K562 (cell line): Measurements from ENCODE around the gene RASGRP2. TPM values are rescaled to one million over a fixed set of nuclear protein-coding genes. Genes with fewer than 3 reads are reported as not detected.
A peak's percentile ranks its signal among the peaks of the same experiment; 100 is the strongest.

Experiments
- ATAC-seq: fragments of 200-7000 bp; cut with Tn5 transposase; 3 replicates; pipeline ENCODE4 v1.9.1; 2020; ENCODE audit warnings: moderate library complexity
- BruUV-seq: library from RNA; stranded (reverse); fragments of 400-500 nt; replicated peaks from 2 replicates; lab custom pipeline; 2021; lab: Mats Ljungman, UMichigan
- CTCF ChIA-PET: fragments of 300-600 bp; formaldehyde crosslinking; extraction: SDS; loops from one replicate; lab custom pipeline; 2021; ENCODE audit warnings: low intra/inter-chr PET ratio; lab: Yijun Ruan, JAX
- POLR2A ChIA-PET: fragments of 300-600, 350-650 bp; sonication (Branson Sonifier 250); formaldehyde crosslinking; extraction: SDS; loops from one replicate; lab custom pipeline; 2021; ENCODE audit warnings: antibody characterized with exemption, inconsistent platforms; lab: Yijun Ruan, JAX
- DNase-seq, 4 experiments: peaks; one replicate each; pipeline versions ENCODE4 v3.0.0 to v3.0.0-alpha.2; 2011 to 2018; ENCODE audit warnings: low spot score in 3 of 4, mixed read lengths in 3 of 4; ENCODE audit errors: extremely low read depth in 1 of 4
- FAIRE-seq: peaks from 2 replicates; lab custom pipeline; 2011; peaks lifted over from hg19 to GRCh38; lab: Jason Lieb, UNC
- H2AFZ ChIP-seq: 2 replicates; pipeline ENCODE4 v1.6.0; 2011; ENCODE audit warnings: low read depth, low read length, control low read depth, inconsistent platforms
- H3K27ac ChIP-seq: fragments of 200-600 bp; 3 replicates; pipeline ENCODE4 v1.8.0; 2011; ENCODE audit warnings: low read depth, mild to moderate bottlenecking, control low read depth, inconsistent platforms, low read length, moderate library complexity, mixed read lengths; ENCODE audit errors: extremely low read depth
- H3K27me3 ChIP-seq, 2 experiments: fragments of 300-600 bp in 1 of 2; 2 replicates in 1 of 2; 3 replicates in 1 of 2; pipeline versions ENCODE4 v1.6.0 to v1.8.0; 2011; ENCODE audit warnings: inconsistent platforms in 2 of 2, low read length in 2 of 2, mild to moderate bottlenecking in 1 of 2, mixed read lengths in 1 of 2, moderate library complexity in 1 of 2; ENCODE audit not compliant: control insufficient read depth in 2 of 2, insufficient read depth in 2 of 2
- H3K36me3 ChIP-seq: fragments of 300-600 bp; 3 replicates; pipeline ENCODE4 v1.8.0; 2011; ENCODE audit warnings: mild to moderate bottlenecking, low read length, inconsistent platforms; ENCODE audit not compliant: control insufficient read depth, insufficient read depth
- H3K4me1 ChIP-seq, 2 experiments: fragments of 200-600 bp in 1 of 2; replicated peaks in 1 of 2; 2 replicates in 1 of 2; 3 replicates in 1 of 2; pipeline versions ENCODE4 v1.5.1 to v1.8.0; 2011; ENCODE audit warnings: inconsistent platforms in 2 of 2, low read length in 2 of 2, mild to moderate bottlenecking in 1 of 2, mixed read lengths in 1 of 2, moderate library complexity in 1 of 2; ENCODE audit not compliant: control insufficient read depth in 2 of 2, insufficient read depth in 2 of 2
- H3K4me2 ChIP-seq: 2 replicates; pipeline ENCODE4 v1.6.1; 2011; ENCODE audit warnings: low read length, control low read depth, inconsistent platforms, mixed read lengths; ENCODE audit not compliant: insufficient read depth
- H3K4me3 ChIP-seq: fragments of 200-600 bp; sonication (generic), shearing (Covaris generic); 2 replicates; pipeline ENCODE4 v1.5.1; 2016; ENCODE audit warnings: control low read depth, inconsistent platforms
- H3K79me2 ChIP-seq: fragments of 200-600 bp; 3 replicates; pipeline ENCODE4 v1.8.0; 2011; ENCODE audit warnings: low read length, inconsistent platforms; ENCODE audit not compliant: control insufficient read depth, insufficient read depth
- H3K9ac ChIP-seq, 2 experiments: 2 replicates each; pipeline versions ENCODE4 v1.6.0 to v1.6.1; 2011; ENCODE audit warnings: low read depth in 2 of 2, low read length in 2 of 2, control low read depth in 1 of 2, inconsistent platforms in 1 of 2, mild to moderate bottlenecking in 1 of 2, mixed read lengths in 1 of 2; ENCODE audit not compliant: insufficient read depth in 1 of 2
- H3K9me1 ChIP-seq: one replicate; pipeline ENCODE4 v1.6.0; 2011; ENCODE audit warnings: inconsistent platforms, mild to moderate bottlenecking, low read length, moderate library complexity; ENCODE audit not compliant: control insufficient read depth, insufficient read depth
- H3K9me3 ChIP-seq: replicated peaks from 2 replicates; pipeline ENCODE4 v1.5.1; 2011; ENCODE audit warnings: low read depth, low read length, inconsistent platforms; ENCODE audit not compliant: control insufficient read depth, insufficient read depth
- H4K20me1 ChIP-seq: replicated peaks from 2 replicates; pipeline ENCODE4 v1.6.1; 2011; ENCODE audit warnings: low read length, inconsistent platforms, mixed read lengths; ENCODE audit not compliant: control insufficient read depth, insufficient read depth
- ARID2 ChIP-seq: fragments of 450-650 bp; IDR thresholded peaks from 2 replicates; pipeline ENCODE4 v1.6.1; 2017; ENCODE audit warnings: antibody characterized with exemption, mild to moderate bottlenecking
- KDM2B ChIP-seq: fragments of 250-450 bp; sonication (Bioruptor Pico); IDR thresholded peaks from 2 replicates; pipeline ENCODE4 v1.8.0; 2021; ENCODE audit warnings: mild to moderate bottlenecking, moderate library complexity
- PRDM10 ChIP-seq: fragments of 450-650 bp; IDR thresholded peaks from 2 replicates; pipeline ENCODE4 v1.6.1; 2018; ENCODE audit not compliant: partially characterized antibody
- WGBS: fragments of 100-300 bp; shearing (Covaris generic); methylation state at CpG from one replicate; pipeline ENCODE4 v1.1.6; 2016; ENCODE audit warnings: low coverage, mixed read lengths; ENCODE audit not compliant: insufficient coverage; ENCODE audit errors: missing lambda C conversion rate; 5-methylcytosine and 5-hydroxymethylcytosine counted together
- in situ Hi-C: fragments of 300-500 bp; cut with MboI; formaldehyde crosslinking; loops from 4 replicates; pipeline ENCODE4 v1.15.0; 2018; ENCODE audit warnings: inconsistent platforms, mixed read lengths
- intact Hi-C: fragments of 100-400 bp; cut with micrococcal nuclease; formaldehyde crosslinking; loops from 2 replicates; pipeline ENCODE4 v1.14.2; 2022
- polyA plus RNA-seq, 8 experiments: library from polyadenylated mRNA; depleted of rRNA in 4 of 8; stranded (reverse) in 5 of 8; unstranded in 3 of 8; fragments of >200 nt; fragmentation: Nextera tagmentation in 2 of 8; fragmentation: Illumina TruSeq in 1 of 8; extraction: Ambion mirVana in 2 of 8; extraction: Trizol in 1 of 8; gene quantifications; 2 replicates each; pipeline versions ENCODE4 v1.2.1 to v1.2.3, GENCODE V29; 2011 to 2014; ENCODE audit warnings: inconsistent platforms in 1 of 8, missing spikeins in 1 of 8
- total RNA-seq, 7 experiments: library from RNA; depleted of rRNA in 6 of 7; stranded (reverse); fragments of >200 nt in 6 of 7; fragmentation: Illumina TruSeq in 2 of 7; extraction: Trizol in 2 of 7; gene quantifications; 2 replicates each; pipeline versions ENCODE4 v1.2.1 to v1.2.3, GENCODE V29; 2011 to 2021; ENCODE audit warnings: low replicate concordance in 1 of 7

The RASGRP2 gene
- total and polyA plus RNA-seq, 9 of the 15 experiments (the other 6 are each of a cell fraction or from before 2014, with no cell fraction given) = 0.87 to 22.7 (median 5.5) TPM

DNA sequence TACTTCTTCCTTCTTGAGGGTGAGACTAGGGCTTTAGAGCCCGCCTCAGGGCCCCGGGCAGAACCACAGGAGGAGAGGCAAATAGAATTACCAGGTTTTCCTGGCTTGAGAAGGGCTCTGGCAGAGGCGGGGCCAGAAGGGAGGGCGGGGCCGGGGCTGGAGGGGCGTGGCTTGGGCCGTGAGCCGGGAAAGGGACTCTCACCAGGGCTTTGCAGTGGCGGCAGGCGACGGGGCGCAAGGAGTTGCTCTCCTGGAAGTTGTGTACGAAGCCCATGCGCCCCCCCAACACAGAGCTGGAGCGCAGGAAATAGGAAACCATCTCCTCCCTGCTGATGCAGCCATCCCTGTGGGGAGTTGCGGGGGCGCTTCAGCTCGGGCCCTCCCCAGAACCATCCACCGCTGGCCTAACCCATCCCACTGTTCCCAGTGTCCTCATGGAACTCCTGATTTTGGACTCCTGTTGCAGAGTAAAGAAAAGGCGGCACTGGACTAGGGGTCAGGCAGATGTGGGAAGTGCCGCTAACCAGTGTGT, 14.0 kb downstream of the RASGRP2 start:
- Histone ChIP-seq H3K9me3 (no peaks in the 10 kb centered on the region), H2AFZ (peak overlapping the region; percentile 60; the same call in 1 of the 2 replicates), H3K36me3 (no peaks in the 10 kb centered on the region), H3K27ac (no peak overlapping the region)
- FAIRE-seq = peak; percentile 35
- ATAC-seq = peak; percentile 98
- POLR2A ChIA-PET = no interaction called here
- peak; percentile 61 for TF ChIP-seq PRDM10
- TF ChIP-seq ARID2 = no peak
- no peak for TF ChIP-seq KDM2B (CRISPR knock-in tag)
- TF ChIP-seq, all 486 proteins: peak for 1
- no peak overlapping the region for H3K4me3 ChIP-seq
- CTCF ChIA-PET = no interaction called here
- no peaks in the 10 kb centered on the region for H3K79me2 ChIP-seq
- H3K9me1 ChIP-seq = no peaks in the 10 kb centered on the region
- peaks cover 0 to 4% of the 10 kb centered on the region in 2 experiments; a peak in 1 of 5 replicates for H3K27me3 ChIP-seq
- intact Hi-C loops = loop anchor here (10.0 kb wide), 1 partner anchor 75 kb away; no protein-coding TSS in a partner anchor
- peak overlapping the region; percentile 59 for H3K4me2 ChIP-seq
- in situ Hi-C loops = no loop called here
- H4K20me1 ChIP-seq = no peaks in the 10 kb centered on the region
- H3K9ac ChIP-seq = peak overlapping the region in 1 of 2 experiments; percentile 74; a peak in 2 of 4 replicates
- BruUV-seq = no TSS peak
- 28% methylated on average over 16 of the region's 21 CpGs for WGBS
- DNase-seq = peak; percentile 63 to 82 (median 78)
- peaks cover 0 to 20% of the 10 kb centered on the region in 2 experiments; a peak in 4 of 5 replicates for H3K4me1 ChIP-seq
